Endothelial cell of umbilical vein (primary cell): Measurements from ENCODE around the gene DYNC1H1. TPM values are rescaled to one million over a fixed set of nuclear protein-coding genes. Genes with fewer than 3 reads are reported as not detected.
"Not testable (repeated sequence)": the region's sequence is repeated elsewhere in the genome, so short reads cannot be mapped to it uniquely, and the experiment has no call there.

ENCODE experiments used
- BruUV-seq: library from RNA; stranded (reverse); fragments of 400-500 nt; replicated peaks from 2 replicates; lab custom pipeline; 2021; lab: Mats Ljungman, UMichigan
- CTCF ChIA-PET: fragments of 300-600, 350-600 bp; sonication (Branson Sonifier 250); formaldehyde crosslinking; loops from one replicate; lab custom pipeline; 2021; ENCODE audit warnings: antibody characterized with exemption, inconsistent platforms; lab: Charles Lee
- POLR2A ChIA-PET: fragments of 300-600, 350-600 bp; sonication (Branson Sonifier 250); formaldehyde crosslinking; loops from one replicate; lab custom pipeline; 2021; ENCODE audit warnings: antibody characterized with exemption, inconsistent platforms; lab: Charles Lee
- DNase-seq: peaks from one replicate; pipeline ENCODE4 v3.0.0-alpha.2; 2011; ENCODE audit warnings: low read depth, low spot score
- FAIRE-seq: peaks from 2 replicates; lab custom pipeline; 2011; peaks lifted over from hg19 to GRCh38; lab: Jason Lieb, UNC
- H2AFZ ChIP-seq: 2 replicates; pipeline ENCODE4 v1.6.0; 2012; ENCODE audit warnings: low read depth, low read length, control low read depth, inconsistent platforms
- H3K27ac ChIP-seq: 2 replicates; pipeline ENCODE4 v1.5.1; 2011; ENCODE audit warnings: low read depth, mild to moderate bottlenecking, control low read depth, low read length, moderate library complexity; ENCODE audit not compliant: insufficient read depth
- H3K27me3 ChIP-seq, 2 experiments: 2 replicates each; pipeline versions ENCODE4 v1.6.0 to v1.6.1; 2011; ENCODE audit warnings: low read length in 2 of 2, mixed read lengths in 1 of 2; ENCODE audit not compliant: control insufficient read depth in 2 of 2, insufficient read depth in 2 of 2
- H3K36me3 ChIP-seq, 2 experiments: 2 replicates in 1 of 2; 3 replicates in 1 of 2; pipeline ENCODE4 v1.5.1; 2011; ENCODE audit warnings: low read length in 2 of 2, mild to moderate bottlenecking in 1 of 2, moderate library complexity in 1 of 2; ENCODE audit not compliant: control insufficient read depth in 2 of 2, insufficient read depth in 2 of 2; ENCODE audit errors: extremely low read depth in 1 of 2
- H3K4me1 ChIP-seq: 3 replicates; pipeline ENCODE4 v1.5.1; 2011; ENCODE audit warnings: mild to moderate bottlenecking, low read length; ENCODE audit not compliant: control insufficient read depth, insufficient read depth; ENCODE audit errors: extremely low read depth
- H3K4me2 ChIP-seq: 2 replicates; pipeline ENCODE4 v1.6.1; 2011; ENCODE audit warnings: low read length, control low read depth, mixed read lengths; ENCODE audit not compliant: insufficient read depth
- H3K4me3 ChIP-seq, 3 experiments: fragments of 200-600 bp in 1 of 3; sonication (generic), shearing (Covaris generic) in 1 of 3; replicated peaks in 1 of 3; 2 replicates each; pipeline ENCODE4 v1.5.1; 2011 to 2016; ENCODE audit warnings: control low read depth in 3 of 3, low read length in 3 of 3, mild to moderate bottlenecking in 2 of 3, inconsistent platforms in 1 of 3, low read depth in 1 of 3, moderate library complexity in 1 of 3; ENCODE audit not compliant: insufficient read depth in 1 of 3
- H3K79me2 ChIP-seq: 2 replicates; pipeline ENCODE4 v1.6.0; 2012; ENCODE audit warnings: low read length, inconsistent platforms; ENCODE audit not compliant: control insufficient read depth, insufficient read depth
- H3K9ac ChIP-seq: replicated peaks from 2 replicates; pipeline ENCODE3; 2011; ENCODE audit warnings: low read length, control low read depth; ENCODE audit not compliant: insufficient read depth; ENCODE audit errors: extremely low read depth
- H3K9me1 ChIP-seq: replicated peaks from 3 replicates; pipeline ENCODE4 v1.6.0; 2011; ENCODE audit warnings: mild to moderate bottlenecking, low read length; ENCODE audit not compliant: control insufficient read depth, insufficient read depth; ENCODE audit errors: extremely low read depth
- H3K9me3 ChIP-seq: replicated peaks from 2 replicates; pipeline ENCODE4 v1.5.1; 2012; ENCODE audit warnings: low read length, inconsistent platforms; ENCODE audit not compliant: control insufficient read depth, insufficient read depth
- H4K20me1 ChIP-seq: replicated peaks from 2 replicates; pipeline ENCODE3; 2011; ENCODE audit warnings: mild to moderate bottlenecking, low read length; ENCODE audit not compliant: control insufficient read depth, insufficient read depth; ENCODE audit errors: extremely low read depth
- EZH2 ChIP-seq: IDR thresholded peaks from 2 replicates; pipeline ENCODE4 v1.6.1; 2012; ENCODE audit warnings: borderline replicate concordance, low read depth, mild to moderate bottlenecking, moderate library complexity, low read length, inconsistent platforms; ENCODE audit not compliant: severe bottlenecking
- FOS ChIP-seq: IDR thresholded peaks from 2 replicates; pipeline ENCODE4 v1.6.1; 2011; ENCODE audit warnings: mild to moderate bottlenecking, low read length, moderate library complexity, borderline replicate concordance; ENCODE audit not compliant: insufficient read depth
- GATA2 ChIP-seq: IDR thresholded peaks from 2 replicates; pipeline ENCODE4 v1.7.0; 2011; ENCODE audit warnings: low read depth, mild to moderate bottlenecking, moderate library complexity, mixed read lengths, low read length; ENCODE audit not compliant: insufficient read length, insufficient read depth
- JUN ChIP-seq: IDR thresholded peaks from 2 replicates; pipeline ENCODE4 v1.6.1; 2011; ENCODE audit warnings: borderline replicate concordance, low read depth; ENCODE audit not compliant: insufficient read length, insufficient read depth
- MYC ChIP-seq: IDR thresholded peaks from one replicate; pipeline ENCODE4 v1.6.1; 2011; ENCODE audit warnings: mild to moderate bottlenecking, low read depth, low read length
- POLR2A ChIP-seq: IDR thresholded peaks from 2 replicates; pipeline ENCODE4 v1.6.1; 2012; ENCODE audit warnings: low read depth, mild to moderate bottlenecking, control low read depth, low read length
- POLR2AphosphoS5 ChIP-seq: IDR thresholded peaks from 2 replicates; pipeline ENCODE4 v1.6.1; 2012; ENCODE audit warnings: low read depth, mild to moderate bottlenecking, control low read depth, low read length, moderate library complexity; ENCODE audit not compliant: insufficient read depth
- dilution Hi-C: fragments of 300-500 bp; cut with MboI; formaldehyde crosslinking; loops from one replicate; pipeline ENCODE4 v1.15.0; 2019; ENCODE audit warnings: low sequenced_read_pairs; ENCODE audit not compliant: extremely low pct_ligation_motif_present
- intact Hi-C: fragments of 100-400 bp; cut with micrococcal nuclease; formaldehyde crosslinking; loops from one replicate; pipeline ENCODE4 v1.10.0; 2022
- polyA plus RNA-seq, 4 experiments: library from polyadenylated mRNA; depleted of rRNA in 3 of 4; stranded (reverse) in 3 of 4; unstranded in 1 of 4; fragments of >200 nt; gene quantifications; 2 replicates each; pipeline versions ENCODE4 v1.2.1 to v1.2.3, GENCODE V29; 2011 to 2012; ENCODE audit warnings: missing spikeins in 1 of 4
- total RNA-seq: library from RNA; stranded (reverse); gene quantifications from 2 replicates; pipeline ENCODE4 v1.2.3, GENCODE V29; 2021
- TF ChIP-seq, protein P1 (sequence below), 2 donors: IDR thresholded peaks; 1 replicate in 1 of 2; 2 replicates in 1 of 2; pipeline ENCODE4 v1.5.1; 2011; ENCODE audit warnings: low read length in 2 of 2, mild to moderate bottlenecking in 2 of 2, moderate library complexity in 2 of 2, control low read depth in 1 of 2, inconsistent platforms in 1 of 2, low read depth in 1 of 2; ENCODE audit not compliant: insufficient read depth in 1 of 2; ENCODE audit errors: extremely low read depth in 1 of 2
- TF ChIP-seq, protein P2 (sequence below): IDR thresholded peaks from 2 replicates; pipeline ENCODE4 v1.6.1; 2011; ENCODE audit not compliant: insufficient read depth, insufficient read length

DYNC1H1 gene
- total and polyA plus RNA-seq, 2 donors (not counting 3 experiments of a cell fraction or from before 2014, with no cell fraction given), result 254 to 648 TPM

DNA sequence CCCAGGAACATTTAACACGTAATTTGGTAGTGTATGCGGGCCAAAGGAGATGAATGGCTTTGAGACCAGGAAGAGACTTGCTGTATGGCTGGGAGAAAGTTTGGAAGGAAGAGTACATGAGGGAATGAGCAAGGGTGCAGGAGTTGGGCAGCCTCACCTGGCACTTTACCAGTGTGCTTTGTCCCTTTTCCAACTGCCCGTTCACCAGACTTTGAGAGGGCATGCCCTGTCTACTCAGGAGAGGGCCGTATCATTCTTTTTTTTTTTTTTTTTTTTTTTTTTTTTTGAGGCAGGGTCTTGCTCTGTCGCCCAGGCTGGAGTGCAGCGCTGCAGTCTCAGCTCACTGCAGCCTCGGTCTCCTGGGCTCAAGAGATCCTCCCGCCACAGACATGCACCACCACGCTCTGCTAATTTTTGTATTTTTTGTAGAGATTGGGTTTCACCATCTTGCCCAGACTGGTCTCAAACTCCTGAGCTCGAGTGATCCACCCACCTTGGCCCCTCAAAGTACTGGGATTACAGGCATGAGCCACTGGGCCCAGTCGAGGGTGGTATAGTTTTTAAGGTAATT is 6.5 kb downstream of the DYNC1H1 start:
- POLR2A ChIA-PET, result no interaction called here

DNA sequence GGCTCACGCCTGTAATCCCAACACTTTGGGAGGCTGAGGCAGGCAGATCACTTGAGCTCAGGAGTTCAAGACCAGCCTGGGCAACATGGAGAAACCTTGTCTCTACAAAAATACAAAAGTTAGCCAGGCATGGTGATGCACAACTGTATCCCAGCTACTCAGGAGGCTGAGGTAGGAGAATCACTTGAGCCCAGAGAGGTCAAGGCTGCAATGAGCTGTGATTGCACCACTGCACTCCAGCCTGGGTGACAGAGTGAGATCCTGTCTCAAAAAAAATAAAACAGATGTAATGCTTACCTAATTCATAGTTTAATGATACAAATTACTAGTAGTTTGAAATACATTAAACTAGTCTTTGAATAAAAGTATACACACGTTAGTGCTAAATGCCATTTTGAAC is 7.1 kb downstream of the DYNC1H1 start:
- Histone ChIP-seq H3K4me1 (peaks cover 29% of the 10 kb centered on the region), H3K4me2 (peak overlapping the region; percentile 81), H3K27ac (peak overlapping the region; percentile 94), H3K79me2 (peaks cover 81% of the 10 kb centered on the region), H3K9ac (peak overlapping the region; percentile 81)
- H3K4me3 ChIP-seq, H3K27me3 ChIP-seq, H3K36me3 ChIP-seq, POLR2A ChIA-PET, CTCF ChIA-PET, DNase-seq, H3K9me3 ChIP-seq, BruUV-seq, H4K20me1 ChIP-seq, H2AFZ ChIP-seq, H3K9me1 ChIP-seq, FAIRE-seq, dilution Hi-C loops, intact Hi-C loops: not testable (repeated sequence)

More for the DNA sequence above, 6.5 kb downstream of the DYNC1H1 start:
- Histone ChIP-seq H4K20me1 (peaks cover 3% of the 10 kb centered on the region), H3K9me3 (no peaks in the 10 kb centered on the region), H2AFZ (no peak overlapping the region), H3K4me1 (peaks cover 32% of the 10 kb centered on the region), H3K27me3 (no peaks in the 10 kb centered on the region), H3K27ac (no peak overlapping the region), H3K4me3 (no peak overlapping the region), H3K9ac (no peak overlapping the region), H3K79me2 (peaks cover 84% of the 10 kb centered on the region), H3K4me2 (no peak overlapping the region), H3K9me1 (no peaks in the 10 kb centered on the region), H3K36me3 (peaks cover 4 to 5% of the 10 kb centered on the region in 2 experiments)
- BruUV-seq, result no TSS peak
- dilution Hi-C loops, result no loop called here
- DNase-seq (no peak), FAIRE-seq (no peak)
- intact Hi-C loops, result no loop called here
- no peak for TF ChIP-seq POLR2A
- TF ChIP-seq, protein P1, sequence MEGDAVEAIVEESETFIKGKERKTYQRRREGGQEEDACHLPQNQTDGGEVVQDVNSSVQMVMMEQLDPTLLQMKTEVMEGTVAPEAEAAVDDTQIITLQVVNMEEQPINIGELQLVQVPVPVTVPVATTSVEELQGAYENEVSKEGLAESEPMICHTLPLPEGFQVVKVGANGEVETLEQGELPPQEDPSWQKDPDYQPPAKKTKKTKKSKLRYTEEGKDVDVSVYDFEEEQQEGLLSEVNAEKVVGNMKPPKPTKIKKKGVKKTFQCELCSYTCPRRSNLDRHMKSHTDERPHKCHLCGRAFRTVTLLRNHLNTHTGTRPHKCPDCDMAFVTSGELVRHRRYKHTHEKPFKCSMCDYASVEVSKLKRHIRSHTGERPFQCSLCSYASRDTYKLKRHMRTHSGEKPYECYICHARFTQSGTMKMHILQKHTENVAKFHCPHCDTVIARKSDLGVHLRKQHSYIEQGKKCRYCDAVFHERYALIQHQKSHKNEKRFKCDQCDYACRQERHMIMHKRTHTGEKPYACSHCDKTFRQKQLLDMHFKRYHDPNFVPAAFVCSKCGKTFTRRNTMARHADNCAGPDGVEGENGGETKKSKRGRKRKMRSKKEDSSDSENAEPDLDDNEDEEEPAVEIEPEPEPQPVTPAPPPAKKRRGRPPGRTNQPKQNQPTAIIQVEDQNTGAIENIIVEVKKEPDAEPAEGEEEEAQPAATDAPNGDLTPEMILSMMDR (IDR thresholded peaks at IDR 0.05; ENCODE audit: extremely low read depth in 1 of 2, insufficient read depth in 1 of 2, low read depth in 1 of 2, low read length in 2 of 2), result no peak
- TF ChIP-seq, protein P2, sequence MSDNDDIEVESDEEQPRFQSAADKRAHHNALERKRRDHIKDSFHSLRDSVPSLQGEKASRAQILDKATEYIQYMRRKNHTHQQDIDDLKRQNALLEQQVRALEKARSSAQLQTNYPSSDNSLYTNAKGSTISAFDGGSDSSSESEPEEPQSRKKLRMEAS, result no peak
- TF ChIP-seq POLR2AphosphoS5, result no peak
- TF ChIP-seq FOS, result no peak
- no peak for TF ChIP-seq GATA2
- no peak for TF ChIP-seq EZH2
- TF ChIP-seq MYC, result no peak
- no peak for TF ChIP-seq JUN
- CTCF ChIA-PET, result no interaction called here
